NCI-H460 (cell line): ENCODE results near the gene OPTC. TPM values are rescaled to one million over a fixed set of nuclear protein-coding genes. Genes with fewer than 3 reads are reported as not detected.

ENCODE experiments used
- DNase-seq: peaks from one replicate; pipeline ENCODE4 v3.0.0-alpha.2; 2016; ENCODE audit warnings: low read depth; ENCODE audit errors: extremely low read depth
- total RNA-seq: library from RNA; depleted of rRNA; stranded (reverse); fragments of >200 nt; shearing (Covaris generic); gene quantifications from 2 replicates; pipeline ENCODE4 v1.2.3, GENCODE V29; 2014

The OPTC gene
- total RNA-seq, 1 experiment from 2014 or later, result not detected

GRCh38 chr1:203488539-203488938, 5.4 kb upstream of the OPTC start:
- DNase-seq, result no peak

- DNase-seq, result no peak
These were observed 3.3 kb upstream of the OPTC start for GRCh38 chr1:203490607-203491006.

GRCh38 chr1:203491664-203492063, 2.3 kb upstream of the OPTC start:
- DNase-seq, result no peak

GRCh38 chr1:203492082-203492747, 1.7 kb upstream of the OPTC start:
- DNase-seq, result no peak

GRCh38 chr1:203492748-203493130, 1.2 kb upstream of the OPTC start:
- DNase-seq, result no peak

GRCh38 chr1:203495845-203496244, 1.9 kb downstream of the OPTC start:
- no peak for DNase-seq

- no peak for DNase-seq
These were observed 3.4 kb downstream of the OPTC start for GRCh38 chr1:203497269-203497777.

- no peak for DNase-seq
These were observed 5.8 kb downstream of the OPTC start for GRCh38 chr1:203499643-203500278.

GRCh38 chr1:203500279-203500678, 6.3 kb downstream of the OPTC start:
- no peak for DNase-seq

- no peak for DNase-seq
These were observed 9.9 kb downstream of the OPTC start for GRCh38 chr1:203503836-203504235.

- DNase-seq, result peak; percentile 81
These were observed 10.7 kb downstream of the OPTC start for GRCh38 chr1:203504400-203505250.

- no peak for DNase-seq
These were observed 11.7 kb downstream of the OPTC start for GRCh38 chr1:203505526-203506204.

- DNase-seq, result no peak
These were observed 13.1 kb downstream of the OPTC start for GRCh38 chr1:203506858-203507626.

- DNase-seq, result no peak
These were observed 13.8 kb downstream of the OPTC start for GRCh38 chr1:203507759-203508158.

GRCh38 chr1:203508463-203509073, 14.6 kb downstream of the OPTC start:
- DNase-seq, result no peak

- no peak for DNase-seq
These were observed 15.2 kb downstream of the OPTC start for GRCh38 chr1:203509135-203509534.

- DNase-seq, result no peak
These were observed 17.6 kb downstream of the OPTC start for GRCh38 chr1:203511513-203511912.

GRCh38 chr1:203511930-203512329, 18.0 kb downstream of the OPTC start:
- no peak for DNase-seq

GRCh38 chr1:203512517-203512847, 18.5 kb downstream of the OPTC start:
- DNase-seq, result no peak
